ENCODE results near the gene EFNA2.
A peak's percentile ranks its signal among the peaks of the same experiment; 100 is the strongest.

EFNA2 gene

DNA sequence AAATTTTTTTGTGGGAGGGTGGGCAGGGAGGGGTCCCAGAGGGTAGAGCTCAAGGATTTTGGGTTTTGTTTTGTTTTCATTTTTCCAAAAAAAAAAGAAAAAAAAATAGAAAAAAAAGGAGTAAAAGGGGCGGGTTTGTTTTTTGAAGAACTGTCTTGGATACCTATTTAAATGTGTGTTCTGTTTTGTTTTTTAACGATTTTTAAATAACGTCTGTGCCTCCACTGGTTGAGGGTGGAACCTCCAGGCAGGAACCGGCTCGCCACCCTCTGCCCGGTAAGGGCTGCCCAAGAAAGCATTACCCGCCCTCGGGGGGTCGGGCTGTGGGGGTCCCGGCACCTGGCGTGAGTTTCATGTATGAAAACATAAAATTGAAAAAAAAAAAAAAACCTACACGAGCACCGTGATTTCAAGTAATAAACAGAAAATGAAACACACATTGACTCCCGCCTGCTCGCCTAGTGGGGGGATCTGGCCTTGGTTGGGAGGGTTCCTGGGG lies 26.9 kb upstream of the EFNA2 start:
- TF ChIP-seq, protein P1, sequence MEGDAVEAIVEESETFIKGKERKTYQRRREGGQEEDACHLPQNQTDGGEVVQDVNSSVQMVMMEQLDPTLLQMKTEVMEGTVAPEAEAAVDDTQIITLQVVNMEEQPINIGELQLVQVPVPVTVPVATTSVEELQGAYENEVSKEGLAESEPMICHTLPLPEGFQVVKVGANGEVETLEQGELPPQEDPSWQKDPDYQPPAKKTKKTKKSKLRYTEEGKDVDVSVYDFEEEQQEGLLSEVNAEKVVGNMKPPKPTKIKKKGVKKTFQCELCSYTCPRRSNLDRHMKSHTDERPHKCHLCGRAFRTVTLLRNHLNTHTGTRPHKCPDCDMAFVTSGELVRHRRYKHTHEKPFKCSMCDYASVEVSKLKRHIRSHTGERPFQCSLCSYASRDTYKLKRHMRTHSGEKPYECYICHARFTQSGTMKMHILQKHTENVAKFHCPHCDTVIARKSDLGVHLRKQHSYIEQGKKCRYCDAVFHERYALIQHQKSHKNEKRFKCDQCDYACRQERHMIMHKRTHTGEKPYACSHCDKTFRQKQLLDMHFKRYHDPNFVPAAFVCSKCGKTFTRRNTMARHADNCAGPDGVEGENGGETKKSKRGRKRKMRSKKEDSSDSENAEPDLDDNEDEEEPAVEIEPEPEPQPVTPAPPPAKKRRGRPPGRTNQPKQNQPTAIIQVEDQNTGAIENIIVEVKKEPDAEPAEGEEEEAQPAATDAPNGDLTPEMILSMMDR (conservative IDR thresholded peaks at IDR 0.05; ENCODE audit: low read depth, low read length) = no peak
- DNase-seq (ENCODE audit: low read depth) = no peak
- H3K4me3 ChIP-seq (ENCODE audit: low read depth, low read length) = no peak overlapping the region

DNA sequence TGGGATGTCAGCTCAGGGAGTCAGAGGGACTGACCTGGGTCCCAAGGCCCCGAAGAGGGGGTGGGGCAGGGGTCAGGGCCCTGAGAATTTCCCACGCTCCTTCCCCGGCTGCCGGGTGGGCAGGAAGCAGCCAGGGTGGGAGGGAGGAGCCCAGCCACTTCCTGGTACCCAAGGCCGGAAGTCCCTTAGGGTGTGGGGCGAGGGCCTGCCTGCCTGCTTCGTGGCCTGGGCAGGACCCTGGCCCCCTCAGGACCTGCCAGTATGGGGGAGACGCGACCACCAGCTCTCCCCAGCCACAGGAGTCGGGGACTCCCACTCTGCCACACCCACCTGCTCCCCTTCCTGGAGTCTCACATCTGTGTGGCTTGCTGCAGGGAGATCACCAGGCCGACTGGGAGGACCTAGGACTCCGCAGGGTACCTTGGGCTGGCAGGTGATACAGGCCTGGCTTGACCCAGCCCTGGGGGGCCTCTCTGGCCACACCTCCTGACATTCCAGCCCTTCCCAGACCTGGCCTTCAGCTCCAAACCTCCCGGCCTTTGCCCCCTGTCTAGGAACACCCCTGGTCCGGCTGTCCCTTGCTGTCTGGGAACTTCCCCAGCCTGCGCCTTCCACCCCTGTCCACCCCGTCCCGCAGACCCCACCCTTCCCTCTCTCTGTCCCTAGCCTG lies 26.3 kb upstream of the EFNA2 start:
- H3K4me3 ChIP-seq (ENCODE audit: low read depth, low read length) = no peak overlapping the region
- TF ChIP-seq, protein P1 (conservative IDR thresholded peaks at IDR 0.05; ENCODE audit: low read depth, low read length) = no peak
- peak; percentile 58 for DNase-seq (ENCODE audit: low read depth)

DNA sequence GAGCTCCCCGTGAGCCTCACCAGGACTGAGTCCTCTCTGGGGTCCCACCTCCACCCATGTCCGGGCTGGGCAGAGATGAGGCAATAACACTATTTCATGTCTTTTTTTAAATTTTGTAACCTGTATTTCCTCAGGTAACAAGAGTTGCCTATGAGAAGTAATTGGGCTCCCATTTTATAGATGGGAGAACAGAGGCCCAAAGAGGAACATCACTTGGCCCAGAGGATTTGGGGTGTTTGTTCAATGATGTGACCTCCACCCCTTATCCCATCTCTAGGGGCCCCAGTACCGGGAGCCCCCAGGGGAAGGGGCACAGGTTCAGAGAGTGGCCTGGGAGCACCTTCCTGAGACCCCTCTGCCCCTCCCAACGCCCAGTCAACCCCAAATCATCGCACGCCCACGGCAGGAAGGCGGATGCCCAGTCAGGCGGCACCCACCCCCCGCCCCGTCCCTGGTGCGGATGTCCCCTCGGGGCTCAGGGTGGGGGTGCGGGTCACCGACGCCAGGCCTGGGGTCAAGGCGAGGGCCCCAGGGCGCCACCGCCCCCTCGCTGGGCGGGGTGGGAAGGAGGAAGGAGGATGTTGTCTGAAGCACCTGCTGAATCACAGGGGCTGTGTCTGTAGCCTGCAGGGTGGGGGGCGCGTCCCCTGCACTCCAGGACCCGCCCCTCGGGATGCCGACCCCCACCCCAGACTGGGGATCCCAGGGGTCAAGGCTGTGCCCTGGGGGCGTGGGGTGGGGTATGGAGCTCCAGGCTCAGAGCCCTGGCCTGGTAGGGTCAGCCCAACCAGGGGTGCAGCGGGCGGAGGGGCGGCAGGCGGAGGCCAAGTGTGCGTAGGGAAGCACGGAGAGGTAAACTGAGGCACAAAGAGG lies 25.6 kb upstream of the EFNA2 start:
- TF ChIP-seq, protein P1 (conservative IDR thresholded peaks at IDR 0.05; ENCODE audit: low read depth, low read length) = no peak
- DNase-seq (ENCODE audit: low read depth) = no peak
- H3K4me3 ChIP-seq (ENCODE audit: low read depth, low read length) = peak overlapping the region; percentile 48

DNA sequence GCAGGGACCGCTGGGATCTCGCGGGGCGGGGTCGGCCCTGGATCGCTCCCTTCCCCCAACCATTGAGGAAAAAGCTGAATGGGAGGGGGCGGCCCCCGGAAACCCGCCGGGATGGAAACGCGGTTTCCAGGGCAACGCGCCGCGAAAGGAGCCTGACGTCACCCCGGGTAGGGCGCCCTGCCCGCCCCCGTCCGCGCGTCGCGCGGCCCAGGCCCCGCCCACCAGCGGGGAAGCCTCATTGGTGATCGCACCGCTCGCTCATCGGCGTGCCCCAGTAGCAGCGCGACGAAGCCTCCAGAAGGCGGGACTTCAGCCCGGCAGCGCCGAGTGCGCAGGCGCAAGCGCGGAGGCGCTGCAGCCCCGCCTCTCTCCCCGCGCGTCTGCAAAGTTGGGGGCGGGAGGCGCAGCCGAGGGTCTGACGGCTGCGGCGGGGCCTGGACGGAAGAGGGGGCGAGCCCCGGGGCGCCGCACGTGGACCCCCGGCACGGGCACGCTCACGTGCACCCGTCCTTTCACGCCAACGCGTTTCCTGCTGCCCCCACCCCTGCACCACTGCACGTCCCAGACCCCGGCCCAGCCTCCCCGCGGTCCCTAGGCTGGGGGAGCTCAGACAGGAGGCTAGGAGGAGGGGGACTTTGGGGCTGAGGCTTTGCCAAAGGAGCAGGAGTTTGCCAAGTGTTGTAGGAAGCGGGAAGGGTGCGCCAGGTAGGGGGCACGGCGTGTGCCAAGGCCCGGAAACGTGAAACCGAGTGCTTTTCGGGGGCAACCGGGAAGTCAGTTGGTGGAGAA lies 24.7 kb upstream of the EFNA2 start:
- DNase-seq (ENCODE audit: low read depth) = peak; percentile 98
- H3K4me3 ChIP-seq (ENCODE audit: low read depth, low read length) = peak overlapping the region; percentile 69
- TF ChIP-seq, protein P1 (conservative IDR thresholded peaks at IDR 0.05; ENCODE audit: low read depth, low read length) = no peak

DNA sequence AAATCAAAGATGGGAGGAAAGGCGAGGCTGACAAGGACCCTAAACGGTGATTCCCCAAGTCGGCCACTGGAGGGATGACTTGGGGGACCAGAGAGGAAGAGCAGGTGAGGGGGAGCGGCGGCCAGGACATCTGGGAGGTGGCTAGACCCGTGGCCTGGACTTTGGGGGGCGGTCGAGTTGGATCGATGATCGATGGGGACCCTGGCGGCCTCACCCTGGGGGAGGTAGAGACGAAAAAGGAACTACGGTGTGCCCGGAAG lies 24.2 kb upstream of the EFNA2 start:
- peak overlapping the region; percentile 69 for H3K4me3 ChIP-seq (ENCODE audit: low read depth, low read length)
- no peak for DNase-seq (ENCODE audit: low read depth)
- TF ChIP-seq, protein P1 (conservative IDR thresholded peaks at IDR 0.05; ENCODE audit: low read depth, low read length) = peak; percentile 14

DNA sequence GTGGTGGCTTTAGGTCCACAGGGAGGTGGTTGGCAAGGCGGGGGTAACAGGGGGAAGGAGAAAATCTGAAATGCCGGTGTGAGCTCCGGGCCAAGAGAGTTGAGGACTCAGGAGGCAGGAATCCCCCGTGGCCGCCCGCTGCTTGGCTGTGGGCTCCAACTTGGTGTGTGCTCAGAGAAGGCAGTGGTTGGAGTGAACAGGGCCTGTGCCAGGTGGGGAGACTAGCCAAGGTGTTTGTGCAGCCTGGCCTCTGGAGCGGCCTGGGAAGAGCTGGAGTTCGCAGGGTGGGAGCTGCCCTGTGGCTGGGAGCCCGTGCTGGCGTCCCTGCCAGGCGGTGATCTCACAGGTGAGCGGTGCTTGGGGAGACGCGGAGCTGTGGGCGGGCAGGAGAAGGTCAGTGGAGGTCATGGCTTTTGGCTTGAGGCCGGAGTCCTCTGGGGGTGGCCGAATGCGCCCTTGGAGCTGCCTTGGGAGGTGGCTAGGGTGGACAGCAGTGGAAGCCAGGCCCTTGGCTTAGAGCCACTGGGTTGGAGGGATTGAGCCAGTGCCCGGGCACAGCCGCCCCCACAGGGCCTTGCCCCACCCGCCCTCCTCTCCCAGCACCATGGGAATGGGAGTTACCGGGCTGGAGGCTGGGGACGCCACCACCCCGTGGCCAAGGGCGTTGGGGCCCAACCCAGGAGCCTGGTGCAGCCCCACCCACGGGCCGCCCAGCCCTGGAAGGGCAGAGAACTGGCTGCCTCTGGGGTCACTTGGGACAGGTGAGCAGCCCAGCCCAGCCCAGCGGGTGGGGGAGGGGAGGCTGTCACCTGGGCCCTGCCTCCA lies 23.7 kb upstream of the EFNA2 start:
- peak overlapping the region; percentile 69 for H3K4me3 ChIP-seq (ENCODE audit: low read depth, low read length)
- no peak for DNase-seq (ENCODE audit: low read depth)
- TF ChIP-seq, protein P1 (conservative IDR thresholded peaks at IDR 0.05; ENCODE audit: low read depth, low read length) = no peak
